H9 (cell line): Measurements from ENCODE around the gene POU2AF1. TPM values are rescaled to one million over a fixed set of nuclear protein-coding genes. Genes with fewer than 3 reads are reported as not detected.

Experiments
- DNase-seq: peaks from one replicate; pipeline ENCODE4 v3.0.0-alpha.2; 2017
- H2AFZ ChIP-seq: one replicate; pipeline ENCODE4 v1.6.1; 2013; ENCODE audit warnings: mild to moderate bottlenecking, low read length, control low read depth, moderate library complexity
- H2AK5ac ChIP-seq: 2 replicates; pipeline ENCODE4 v1.6.1; 2013; ENCODE audit warnings: low read length, control low read depth, mixed read lengths; ENCODE audit not compliant: insufficient read length
- H2BK120ac ChIP-seq: one replicate; pipeline ENCODE4 v1.6.1; 2013; ENCODE audit warnings: low read depth, mild to moderate bottlenecking, low read length, control low read depth, inconsistent platforms; ENCODE audit not compliant: poor library complexity, severe bottlenecking
- H2BK12ac ChIP-seq: 2 replicates; pipeline ENCODE4 v1.6.1; 2013; ENCODE audit warnings: low read length, control low read depth, mixed read lengths, low read depth; ENCODE audit not compliant: insufficient read length
- H2BK15ac ChIP-seq: 2 replicates; pipeline ENCODE4 v1.6.1; 2013; ENCODE audit warnings: low read depth, low read length, control low read depth
- H2BK20ac ChIP-seq: one replicate; pipeline ENCODE4 v1.6.1; 2013; ENCODE audit warnings: low read depth, mild to moderate bottlenecking, low read length, control low read depth, inconsistent platforms; ENCODE audit not compliant: poor library complexity, severe bottlenecking
- H2BK5ac ChIP-seq: 2 replicates; pipeline ENCODE4 v1.6.1; 2013; ENCODE audit warnings: low read length, control low read depth, mixed read lengths; ENCODE audit not compliant: insufficient read length
- H3K14ac ChIP-seq: 2 replicates; pipeline ENCODE4 v1.6.1; 2013; ENCODE audit warnings: low read length, control low read depth; ENCODE audit not compliant: insufficient read depth
- H3K18ac ChIP-seq: 2 replicates; pipeline ENCODE4 v1.6.1; 2013; ENCODE audit warnings: low read depth, mild to moderate bottlenecking, mixed read lengths, low read length, control low read depth; ENCODE audit not compliant: insufficient read length
- H3K23ac ChIP-seq: 2 replicates; pipeline ENCODE4 v1.6.1; 2013; ENCODE audit warnings: low read length, control low read depth, mixed read lengths, low read depth; ENCODE audit not compliant: insufficient read length
- H3K23me2 ChIP-seq: 2 replicates; pipeline ENCODE4 v1.6.1; 2013; ENCODE audit warnings: low read depth, mild to moderate bottlenecking, mixed read lengths, low read length, control low read depth; ENCODE audit not compliant: insufficient read length, poor library complexity, severe bottlenecking
- H3K27ac ChIP-seq: 2 replicates; pipeline ENCODE4 v1.5.1; 2013; ENCODE audit warnings: low read length, control low read depth, mixed read lengths, low read depth; ENCODE audit not compliant: insufficient read length
- H3K27me3 ChIP-seq: 2 replicates; pipeline ENCODE4 v1.6.1; 2013; ENCODE audit warnings: low read length, control low read depth, inconsistent platforms; ENCODE audit not compliant: insufficient read depth
- H3K4ac ChIP-seq: 2 replicates; pipeline ENCODE4 v1.6.1; 2013; ENCODE audit warnings: low read depth, mild to moderate bottlenecking, control low read depth, inconsistent platforms, low read length, moderate library complexity
- H3K4me1 ChIP-seq: 2 replicates; pipeline ENCODE4 v1.6.1; 2013; ENCODE audit warnings: low read length, control low read depth, inconsistent platforms; ENCODE audit not compliant: insufficient read depth
- H3K4me2 ChIP-seq: 2 replicates; pipeline ENCODE4 v1.6.1; 2013; ENCODE audit warnings: low read length, control low read depth, mixed read lengths; ENCODE audit not compliant: insufficient read length, insufficient read depth
- H3K56ac ChIP-seq: 2 replicates; pipeline ENCODE4 v1.6.1; 2013; ENCODE audit warnings: low read depth, mild to moderate bottlenecking, mixed read lengths, low read length, control low read depth; ENCODE audit not compliant: insufficient read length
- H3K79me1 ChIP-seq: 2 replicates; pipeline ENCODE4 v1.6.1; 2013; ENCODE audit warnings: low read depth, mild to moderate bottlenecking, moderate library complexity, low read length, control low read depth, inconsistent platforms; ENCODE audit not compliant: insufficient read depth, poor library complexity, severe bottlenecking
- H3K79me2 ChIP-seq: 2 replicates; pipeline ENCODE4 v1.6.1; 2013; ENCODE audit warnings: low read length, control low read depth, inconsistent platforms; ENCODE audit not compliant: insufficient read depth
- H3K9ac ChIP-seq: 2 replicates; pipeline ENCODE4 v1.6.1; 2013; ENCODE audit warnings: low read length, control low read depth, mixed read lengths; ENCODE audit not compliant: insufficient read length; ENCODE audit errors: extremely low read depth
- H3K9me3 ChIP-seq: one replicate; pipeline ENCODE4 v1.6.1; 2013; ENCODE audit warnings: low read depth, low read length, inconsistent platforms; ENCODE audit not compliant: control insufficient read depth
- H3T11ph ChIP-seq: one replicate; pipeline ENCODE4 v1.6.1; 2013; ENCODE audit warnings: mild to moderate bottlenecking, low read length, control low read depth, inconsistent platforms
- H4K20me1 ChIP-seq: one replicate; pipeline ENCODE4 v1.6.1; 2013; ENCODE audit not compliant: control insufficient read depth, insufficient read length, insufficient read depth
- H4K5ac ChIP-seq: 2 replicates; pipeline ENCODE4 v1.6.1; 2013; ENCODE audit warnings: low read depth, mild to moderate bottlenecking, mixed read lengths, low read length, control low read depth; ENCODE audit not compliant: insufficient read length
- H4K8ac ChIP-seq: replicated peaks from 2 replicates; pipeline ENCODE4 v1.6.1; 2013; ENCODE audit warnings: low read length, control low read depth, mixed read lengths, low read depth; ENCODE audit not compliant: insufficient read length
- H4K91ac ChIP-seq: 2 replicates; pipeline ENCODE4 v1.6.1; 2013; ENCODE audit warnings: low read depth, mild to moderate bottlenecking, moderate library complexity, mixed read lengths, low read length, control low read depth; ENCODE audit not compliant: insufficient read length
- H3K27ac Mint-ChIP-seq, 3 experiments: 2 replicates in 2 of 3; 3 replicates in 1 of 3; pipeline ENCODE4 v1.8.0; 2020 to 2021; ENCODE audit warnings: mixed read lengths in 3 of 3, mild to moderate bottlenecking in 1 of 3, moderate library complexity in 1 of 3
- H3K27me3 Mint-ChIP-seq: 2 replicates; pipeline ENCODE4 v1.8.0; 2021; ENCODE audit warnings: low read depth, mild to moderate bottlenecking, moderate library complexity, mixed read lengths
- H3K36me3 Mint-ChIP-seq, 3 experiments: 2 replicates in 2 of 3; 3 replicates in 1 of 3; pipeline ENCODE4 v1.8.0; 2020 to 2021; ENCODE audit warnings: low read depth in 3 of 3, mixed read lengths in 3 of 3; ENCODE audit not compliant: insufficient read depth in 1 of 3
- H3K4me1 Mint-ChIP-seq, 2 experiments: 2 replicates each; pipeline ENCODE4 v1.8.0; 2020; ENCODE audit warnings: mixed read lengths in 2 of 2
- H3K4me3 Mint-ChIP-seq, 2 experiments: 2 replicates in 1 of 2; 3 replicates in 1 of 2; pipeline ENCODE4 v1.8.0; 2020 to 2021; ENCODE audit warnings: mild to moderate bottlenecking in 2 of 2, mixed read lengths in 2 of 2, moderate library complexity in 1 of 2
- H3K9me3 Mint-ChIP-seq, 2 experiments: 2 replicates in 1 of 2; 3 replicates in 1 of 2; pipeline ENCODE4 v1.8.0; 2020; ENCODE audit warnings: mild to moderate bottlenecking in 2 of 2, mixed read lengths in 2 of 2, moderate library complexity in 1 of 2
- CTCF ChIP-seq: fragments of 200-600 bp; sonication (generic); conservative IDR thresholded peaks from 3 replicates; pipeline ENCODE4 v1.8.0; 2021; ENCODE audit warnings: antibody characterized with exemption, mild to moderate bottlenecking
- WGBS: extraction: QIAGEN DNeasy Blood & Tissue Kit; methylation state at CpG from one replicate; pipeline ENCODE4 v1.1.7; 2013; ENCODE audit warnings: missing lambda C conversion rate, low lambda C conversion rate, mixed read lengths; ENCODE audit not compliant: insufficient read length; ENCODE audit errors: extremely low coverage; 5-methylcytosine and 5-hydroxymethylcytosine counted together
- total RNA-seq: library from RNA; stranded (reverse); gene quantifications from 2 replicates; pipeline ENCODE4 v1.2.1, GENCODE V29; 2021

POU2AF1 gene
- total RNA-seq, 1 experiment from 2014 or later: not detected

DNA sequence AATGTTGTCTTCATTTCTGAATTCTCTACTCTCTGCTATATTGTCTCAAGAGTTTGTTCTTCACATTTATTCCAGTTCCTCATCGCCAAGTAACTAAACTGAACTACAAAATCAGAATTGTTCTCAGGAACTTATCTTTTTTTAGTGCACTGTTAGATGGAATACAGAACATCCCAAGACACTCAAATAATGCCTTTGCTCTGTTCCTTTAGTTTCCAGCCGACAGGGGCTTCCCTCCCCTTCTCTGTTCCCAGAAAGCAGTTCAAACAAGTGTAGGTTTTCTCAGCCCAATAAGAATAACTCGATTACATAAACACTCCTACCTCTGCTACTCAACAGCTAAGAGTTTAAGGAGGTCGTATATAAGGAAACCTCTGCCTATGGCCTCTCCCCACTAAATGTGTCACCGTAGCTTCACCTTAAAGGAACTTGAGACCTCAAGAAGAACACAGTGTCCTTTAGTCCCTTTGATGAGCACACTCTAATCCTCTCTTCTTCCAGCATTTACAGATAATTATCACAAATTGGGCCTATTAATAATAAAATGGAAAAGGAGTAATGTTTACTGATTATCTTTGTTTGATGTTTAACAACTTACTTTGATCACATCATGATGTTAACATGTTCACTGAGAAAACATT is 73.8 kb downstream of the POU2AF1 start:
- no CpG with 5 or more reads among the region's 5 CpGs for WGBS
- Histone ChIP-seq H2BK5ac (no peak overlapping the region), H3K9me3 (no peaks in the 10 kb centered on the region), H4K91ac (no peak overlapping the region), H2BK120ac (no peak overlapping the region), H3K56ac (no peak overlapping the region), H3K27me3 (no peaks in the 10 kb centered on the region; the same call in 1 of the 2 replicates), H2AK5ac (no peak overlapping the region), H3K23me2 (no peaks in the 10 kb centered on the region), H3K79me1 (no peaks in the 10 kb centered on the region), H3T11ph (no peak overlapping the region), H3K23ac (no peak overlapping the region), H3K4ac (no peak overlapping the region), H2BK15ac (no peak overlapping the region), H3K4me1 (peaks cover 6% of the 10 kb centered on the region; the same call in 1 of the 2 replicates), H2AFZ (no peak overlapping the region), H4K5ac (no peak overlapping the region), H3K27ac (no peak overlapping the region), H3K9ac (no peak overlapping the region), H3K4me2 (no peak overlapping the region), H4K20me1 (no peaks in the 10 kb centered on the region), H3K79me2 (no peaks in the 10 kb centered on the region), H3K18ac (no peak overlapping the region), H2BK12ac (no peak overlapping the region), H3K14ac (no peak overlapping the region), H4K8ac (no peak overlapping the region), H2BK20ac (no peak overlapping the region)
- H3K36me3 Mint-ChIP-seq: no peaks in the 10 kb centered on the region
- H3K27me3 Mint-ChIP-seq: peaks cover 20% of the 10 kb centered on the region
- no peak for DNase-seq
- H3K4me1 Mint-ChIP-seq: peaks cover 15 to 28% of the 10 kb centered on the region in 2 experiments
- no peaks in the 10 kb centered on the region for H3K9me3 Mint-ChIP-seq
- TF ChIP-seq CTCF: no peak
- no peak overlapping the region for H3K4me3 Mint-ChIP-seq
- no peak overlapping the region for H3K27ac Mint-ChIP-seq
